HG02840 (cell line): ENCODE results near the gene SPTA1.
"Not testable (repeated sequence)": the region's sequence is repeated elsewhere in the genome, so short reads cannot be mapped to it uniquely, and the experiment has no call there.

ENCODE experiments used
- ATAC-seq: cut with Tn5 transposase; IDR thresholded peaks from one replicate; pipeline ENCODE4 v1.9.1; 2021; ENCODE audit warnings: mild to moderate bottlenecking, moderate library complexity, moderate number of reproducible peaks; ENCODE audit not compliant: unreplicated experiment, low FRiP score

Gene SPTA1

DNA sequence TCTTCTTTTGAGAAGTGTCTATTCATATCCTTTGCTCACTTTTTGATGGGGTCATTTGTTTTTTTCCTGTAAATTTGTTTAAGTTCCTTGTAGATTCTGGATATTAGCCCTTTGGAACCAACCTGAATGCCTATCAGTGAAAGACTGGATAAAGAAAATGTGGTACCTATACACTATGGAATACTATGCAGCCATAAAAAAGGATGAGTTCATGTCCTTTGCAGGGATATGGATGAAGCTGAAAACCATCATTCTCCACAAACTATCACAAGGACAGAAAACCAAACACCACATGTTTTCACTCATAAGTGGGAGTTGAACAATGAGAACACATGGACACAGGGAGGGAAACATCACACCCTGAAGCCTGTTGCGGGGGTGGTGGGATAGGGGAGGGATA, 1.8 kb upstream of the SPTA1 start:
- ATAC-seq: not testable (repeated sequence)

DNA sequence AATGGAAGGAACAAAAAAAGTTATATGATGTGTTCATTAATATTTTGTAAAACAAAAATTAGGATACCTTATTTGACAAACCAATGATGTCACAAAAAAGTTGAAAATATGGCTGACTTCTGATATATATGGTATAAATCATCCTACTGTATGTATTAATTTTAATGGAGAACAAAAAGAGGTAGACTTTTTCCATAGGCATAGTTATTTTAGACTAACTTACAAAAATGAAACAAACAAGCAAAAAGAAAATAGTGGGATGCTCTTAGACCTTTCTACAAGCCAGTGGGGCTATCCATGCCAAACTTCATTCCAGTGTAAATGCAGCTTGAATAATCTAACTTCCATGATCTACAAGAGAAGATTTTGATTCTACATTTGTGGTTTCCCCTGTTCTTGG, 522 bp upstream of the SPTA1 start:
- ATAC-seq: no peak

DNA sequence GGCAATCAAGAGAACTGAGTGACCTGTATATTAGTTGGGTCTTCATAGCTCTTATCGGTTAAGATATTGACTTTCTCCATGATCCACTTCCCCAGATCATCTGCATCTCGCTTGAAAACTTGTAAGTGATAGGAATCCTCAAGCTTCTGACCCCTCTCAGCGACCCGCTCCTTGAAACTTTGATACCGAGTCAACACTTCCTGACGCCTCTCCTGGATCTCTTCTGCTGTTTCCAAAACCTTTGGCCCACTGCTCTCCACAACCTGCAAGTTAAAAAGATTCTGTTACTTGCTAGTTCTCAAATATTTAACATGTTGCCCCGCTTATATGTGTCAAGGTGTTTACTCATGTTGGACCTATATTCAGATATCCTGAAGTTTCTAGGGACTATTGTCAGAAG, 1.4 kb downstream of the SPTA1 start:
- ATAC-seq: no peak

DNA sequence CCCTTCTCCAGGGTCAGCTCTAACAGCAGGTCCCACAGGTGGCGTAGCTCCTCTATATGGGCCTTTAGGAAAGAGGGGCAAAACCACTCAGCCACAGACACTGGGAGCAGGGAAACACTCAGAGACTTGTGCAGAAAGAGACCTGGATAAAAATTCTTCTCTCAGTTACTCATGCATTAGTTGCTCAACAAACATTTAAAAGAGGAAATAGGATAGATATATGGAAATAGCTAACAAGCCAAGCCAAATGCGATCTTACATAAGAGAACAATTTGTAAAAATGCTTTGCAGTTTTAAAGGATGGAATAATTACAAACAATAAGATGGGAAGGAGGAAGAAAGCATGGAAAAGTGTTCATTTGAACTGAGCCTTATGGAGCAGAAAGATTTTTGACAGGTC, 4.9 kb downstream of the SPTA1 start:
- no peak for ATAC-seq

DNA sequence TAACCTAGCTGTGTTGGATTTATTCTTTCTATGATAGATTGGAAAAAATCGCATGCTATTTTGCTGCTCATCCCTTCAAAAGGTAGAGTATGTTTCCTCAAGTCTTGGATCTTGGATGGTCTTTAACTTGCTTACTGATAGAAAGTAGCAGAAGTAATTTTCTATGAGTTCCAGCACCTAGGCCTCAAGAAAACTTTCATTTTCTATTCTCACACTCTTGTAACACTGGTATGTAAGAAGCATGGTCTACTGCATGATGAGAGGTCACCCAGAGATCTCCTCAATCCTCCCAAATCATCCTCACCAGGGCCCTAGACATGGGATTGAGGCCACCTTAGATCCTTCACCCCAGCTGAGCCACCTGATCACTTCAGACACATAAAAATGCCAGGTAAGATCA, 7.2 kb downstream of the SPTA1 start:
- no peak for ATAC-seq

DNA sequence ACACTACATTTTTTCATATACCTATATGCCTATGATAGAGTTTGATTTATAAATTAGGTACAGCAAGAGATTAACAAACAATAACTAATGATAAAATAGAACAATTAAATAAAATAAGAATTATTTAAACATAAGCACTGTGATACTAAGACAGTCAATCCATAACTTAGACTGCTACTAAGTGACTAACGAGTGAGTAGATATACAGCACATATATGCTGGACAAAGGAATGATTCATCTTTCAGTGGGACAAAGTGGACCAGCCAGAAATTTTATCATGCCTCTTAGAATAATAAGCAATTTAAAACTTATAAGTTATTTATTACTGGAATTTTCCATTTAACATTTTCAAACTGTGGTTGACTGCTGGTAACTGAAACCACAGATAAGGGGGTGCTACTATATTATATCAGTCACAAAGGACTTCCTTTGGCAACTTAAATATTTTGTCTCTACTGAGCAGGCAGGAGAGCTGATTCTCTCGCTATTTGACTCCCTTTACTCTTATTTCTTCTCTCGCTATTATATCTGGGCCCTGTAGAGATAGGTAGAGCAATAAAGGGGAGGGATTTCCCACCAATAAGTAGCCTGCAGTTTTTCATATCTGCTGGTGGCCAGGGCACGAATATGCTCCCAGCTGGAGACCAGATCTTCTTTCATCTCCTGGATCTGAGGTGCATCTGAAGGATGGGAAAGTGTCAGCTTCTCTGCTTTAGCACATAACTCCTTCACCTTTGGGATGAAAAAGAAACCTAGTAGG, 10.8 kb downstream of the SPTA1 start:
- ATAC-seq: no peak

DNA sequence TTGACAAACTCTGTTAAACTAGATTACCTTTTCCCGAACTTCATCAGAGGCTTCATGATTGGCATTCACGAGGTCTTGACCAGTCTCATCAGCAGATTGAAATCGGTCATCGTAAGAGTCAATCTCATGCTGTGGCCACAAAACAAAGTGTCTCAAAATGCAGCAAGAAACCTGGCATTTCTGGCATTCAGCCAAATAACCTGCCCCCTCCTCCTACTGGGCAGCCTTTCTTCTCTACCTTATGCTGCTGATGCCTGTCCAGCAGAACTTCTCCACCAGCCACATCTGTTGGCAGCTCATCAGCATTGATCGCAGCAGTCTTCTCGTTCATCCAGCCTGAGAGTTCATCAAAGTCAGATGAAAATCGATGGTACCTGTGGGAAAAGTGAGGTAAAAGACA, 12.2 kb downstream of the SPTA1 start:
- no peak for ATAC-seq

DNA sequence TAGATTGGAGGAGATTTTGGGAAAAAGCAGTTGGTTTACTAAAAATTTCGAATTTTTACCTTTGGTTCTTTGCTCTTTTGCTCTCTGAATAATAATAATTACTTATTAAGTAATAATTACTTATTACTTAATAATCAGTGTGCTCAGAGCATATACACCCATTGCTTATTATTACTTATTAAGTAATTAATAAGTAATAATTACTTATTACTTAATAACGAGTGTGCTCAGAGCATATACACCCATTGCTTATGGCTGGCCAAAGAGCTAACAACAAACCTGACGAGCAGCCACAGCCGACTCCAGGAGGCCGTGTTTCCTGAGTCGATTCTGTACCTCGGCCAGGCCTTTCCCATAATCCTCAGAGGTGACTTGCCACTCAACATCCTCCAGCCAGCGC, 20.5 kb downstream of the SPTA1 start:
- ATAC-seq: no peak

DNA sequence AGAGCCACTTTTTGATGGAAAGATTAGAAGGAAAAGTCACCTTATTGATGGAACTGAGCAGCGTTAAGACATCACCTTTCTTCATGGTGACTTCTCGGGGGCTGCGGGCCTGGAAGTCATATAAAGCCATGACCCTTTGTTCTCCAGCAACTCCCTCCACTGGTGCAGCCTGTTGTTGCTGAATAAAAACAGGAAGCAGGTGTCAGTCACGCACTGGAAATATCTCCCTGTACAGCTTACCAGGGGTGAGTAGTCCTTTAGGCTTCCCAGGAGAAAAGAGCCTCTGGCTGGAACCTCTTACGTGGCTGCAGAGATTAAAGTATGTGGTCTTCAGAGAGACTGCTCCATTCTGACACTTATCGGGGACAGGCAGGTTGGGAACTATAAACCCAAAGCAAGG, 31.9 kb downstream of the SPTA1 start:
- no peak for ATAC-seq

DNA sequence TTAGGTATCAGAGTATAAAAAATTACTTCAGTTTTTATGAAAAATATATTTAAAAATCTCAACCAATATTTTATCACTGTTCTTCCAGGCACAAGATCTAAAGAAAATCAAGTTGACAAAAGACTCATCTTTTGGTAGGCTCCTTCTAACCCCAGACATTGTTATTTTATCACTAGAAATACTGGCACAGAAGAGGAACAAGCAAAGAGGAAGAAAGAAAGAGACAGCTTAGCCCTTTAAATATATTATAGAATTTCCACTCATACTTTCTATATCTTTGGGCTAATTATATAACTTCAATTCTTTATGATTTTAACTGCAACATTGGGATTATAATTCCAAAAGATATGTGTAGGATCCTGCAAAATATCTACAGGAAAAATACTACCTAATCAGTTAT, 32.4 kb downstream of the SPTA1 start:
- no peak for ATAC-seq

DNA sequence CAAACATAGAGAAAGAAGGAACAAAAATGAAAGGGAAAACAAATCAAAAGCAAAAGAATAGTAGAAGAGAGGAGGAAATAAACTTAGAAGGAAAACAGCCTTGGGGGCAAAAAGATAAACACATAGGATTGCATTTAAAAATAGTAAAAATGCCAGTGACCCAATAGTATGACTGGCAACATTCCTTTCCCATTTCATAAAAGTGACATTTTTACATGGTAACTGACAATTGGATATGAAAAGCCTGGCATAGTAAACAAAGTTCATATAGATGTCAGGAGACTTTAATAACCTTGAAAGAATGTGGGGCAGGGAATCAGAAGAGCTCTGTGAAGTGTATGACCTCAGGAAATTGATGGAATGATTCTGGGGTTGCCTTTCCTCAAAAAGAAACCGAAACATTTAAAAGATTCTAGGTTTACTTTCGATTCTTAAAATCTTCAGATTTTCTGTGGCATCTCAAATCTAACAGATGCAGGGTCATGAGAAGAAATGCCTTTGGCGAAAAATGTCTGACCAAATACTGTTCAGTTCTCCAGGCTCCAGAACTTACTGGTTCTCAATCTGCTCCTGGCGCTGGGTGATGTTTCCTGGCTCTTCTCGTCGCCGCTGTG, 33.7 kb downstream of the SPTA1 start:
- no peak for ATAC-seq

DNA sequence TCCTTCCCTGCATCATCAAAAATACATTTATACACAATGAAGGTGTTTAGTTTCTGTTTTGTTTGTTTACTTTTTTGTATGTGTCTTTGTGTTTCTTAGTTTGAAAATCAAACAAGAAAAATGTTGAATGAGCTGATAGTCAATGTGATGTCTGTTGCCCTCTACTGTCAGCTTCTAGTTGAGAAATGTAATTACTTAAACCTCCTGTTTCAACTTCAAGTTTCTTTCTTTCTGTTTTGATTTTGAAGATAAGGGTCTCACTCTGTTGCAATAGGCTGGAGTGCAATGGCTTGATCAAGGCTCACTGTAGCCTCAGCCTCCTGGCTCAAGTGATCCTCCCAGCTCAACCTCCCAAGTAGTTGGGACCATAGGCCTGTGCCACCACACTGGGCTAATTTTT, 37.5 kb downstream of the SPTA1 start:
- ATAC-seq: no peak

DNA sequence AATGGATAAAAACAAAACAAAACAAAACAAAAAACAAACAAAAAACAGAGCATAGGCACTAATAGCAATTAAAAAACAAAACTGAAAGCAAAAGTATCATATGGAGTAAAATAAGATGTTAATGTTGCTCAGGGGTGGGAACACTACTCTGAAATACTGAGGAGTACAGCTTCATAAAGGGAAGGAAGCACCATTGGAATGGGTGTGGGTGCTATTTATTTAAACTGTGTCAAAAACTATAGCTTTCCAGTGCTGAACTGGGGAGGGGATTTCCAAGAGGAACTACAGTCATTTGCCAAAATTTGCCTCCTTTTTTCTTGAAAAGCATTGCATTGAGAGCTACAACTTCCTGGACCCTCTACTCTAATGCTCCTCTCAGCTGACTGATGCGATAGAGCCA, 40.0 kb downstream of the SPTA1 start:
- no peak for ATAC-seq

DNA sequence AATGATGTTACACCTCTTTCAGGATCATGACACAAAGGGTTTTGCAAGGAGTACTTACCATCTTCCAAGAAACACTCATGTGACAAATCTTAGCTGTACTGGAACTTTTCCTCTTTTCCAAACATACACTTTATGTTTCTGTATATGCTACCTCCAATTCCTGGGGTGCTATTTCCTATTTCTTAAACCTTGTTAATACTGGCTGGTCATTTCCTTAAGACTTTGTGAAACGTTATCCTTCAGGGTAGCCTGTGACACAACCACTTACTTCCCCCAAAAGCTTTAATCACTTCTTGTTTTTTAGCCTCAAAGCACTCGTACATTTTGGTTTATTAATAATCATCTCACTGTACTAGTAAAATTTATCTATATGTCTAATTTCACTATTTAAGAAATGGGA, 42.1 kb downstream of the SPTA1 start:
- ATAC-seq: no peak

DNA sequence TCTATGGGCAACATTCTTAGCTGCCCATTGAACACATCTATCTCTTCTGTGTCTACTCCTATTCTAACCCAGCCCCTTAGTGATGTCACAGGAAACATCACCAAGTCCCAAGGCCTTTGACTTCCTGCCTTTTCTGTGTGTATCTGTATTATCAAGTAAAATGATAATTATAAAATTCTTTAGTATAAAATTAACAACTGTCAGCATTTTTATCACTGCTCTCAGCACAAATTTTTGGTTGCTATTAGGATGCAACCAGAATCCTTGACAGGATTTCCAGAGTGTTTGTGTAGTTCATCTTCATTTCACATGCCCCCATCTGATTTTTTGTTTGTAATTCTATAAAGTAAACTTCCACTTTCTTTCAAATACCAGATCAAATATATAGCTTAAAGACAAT, 47.6 kb downstream of the SPTA1 start:
- ATAC-seq: no peak

DNA sequence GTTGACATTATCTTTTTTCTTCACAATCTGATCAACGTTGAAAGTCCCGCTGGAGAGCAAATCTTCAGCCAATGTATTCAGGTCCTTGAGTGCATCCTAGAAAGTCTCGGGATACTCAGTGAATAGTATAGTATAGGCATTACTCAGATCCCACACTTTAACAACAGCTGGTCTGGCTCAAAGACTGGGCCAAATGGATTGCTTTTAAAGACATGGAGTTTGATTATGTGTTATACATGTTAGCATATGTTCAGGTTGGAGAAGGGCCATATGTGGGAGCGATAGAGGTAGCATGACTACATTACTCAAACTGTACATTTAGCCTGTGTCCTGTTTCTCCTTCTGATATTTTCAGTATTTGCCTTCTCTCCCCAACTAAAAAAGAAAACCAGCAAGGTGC, 48.4 kb downstream of the SPTA1 start:
- ATAC-seq: no peak

DNA sequence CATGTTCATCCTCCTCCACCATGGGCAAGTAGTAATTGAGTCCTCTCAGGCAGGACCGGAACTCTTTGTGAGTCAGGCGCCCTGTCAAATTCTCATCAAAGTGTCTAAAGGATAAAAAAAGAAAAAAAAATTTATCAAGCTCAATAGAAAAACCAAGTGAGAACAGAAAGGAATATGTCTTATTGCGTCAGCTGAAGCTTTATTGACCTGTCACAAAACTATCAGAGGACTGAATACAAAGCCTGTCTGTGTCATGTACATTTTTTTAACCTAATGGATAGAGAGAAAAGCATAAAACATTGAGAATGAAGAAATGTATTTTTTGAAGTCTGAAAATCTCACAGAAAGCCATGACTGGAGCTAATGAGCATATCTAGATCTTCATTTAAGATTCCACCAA, 72.8 kb downstream of the SPTA1 start:
- ATAC-seq: no peak

DNA sequence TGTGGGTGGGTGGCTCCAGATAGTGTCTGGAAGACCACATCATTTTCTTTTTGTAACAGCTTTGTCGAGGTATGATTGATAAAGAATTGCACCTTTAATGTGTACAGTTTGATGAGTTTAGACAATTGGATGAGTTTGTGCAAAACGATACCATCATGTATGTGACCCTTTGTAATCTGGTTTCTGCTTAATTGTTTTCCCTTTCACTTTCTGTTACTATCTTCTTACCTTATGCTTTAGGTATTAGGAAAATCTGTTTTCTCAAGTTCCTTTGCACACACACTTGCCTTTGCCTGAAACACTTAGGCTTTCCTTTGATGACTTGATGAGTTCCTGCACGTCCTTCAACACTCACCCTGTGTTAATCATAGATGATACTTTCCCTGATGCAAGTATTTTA, 74.6 kb downstream of the SPTA1 start:
- no peak for ATAC-seq

DNA sequence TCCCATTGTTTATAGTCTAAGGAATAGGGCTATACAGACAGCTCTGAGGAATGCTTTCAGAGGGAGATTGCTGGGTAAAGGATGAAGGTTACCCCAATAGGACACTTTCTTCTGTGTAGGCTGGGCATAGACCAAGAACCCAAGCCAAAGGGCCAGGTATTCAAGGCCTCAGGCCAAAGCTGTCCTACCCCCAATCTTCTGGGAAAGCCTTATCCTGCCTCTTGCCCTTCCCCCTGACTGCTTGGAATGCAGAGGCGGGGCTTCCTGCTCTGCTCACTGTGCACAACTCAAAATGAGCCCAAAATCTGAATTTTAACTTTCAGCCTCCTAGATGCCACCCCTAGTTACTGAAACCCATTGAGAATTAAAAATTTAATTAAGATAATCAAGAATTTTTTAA, 79.2 kb downstream of the SPTA1 start:
- ATAC-seq: no peak

DNA sequence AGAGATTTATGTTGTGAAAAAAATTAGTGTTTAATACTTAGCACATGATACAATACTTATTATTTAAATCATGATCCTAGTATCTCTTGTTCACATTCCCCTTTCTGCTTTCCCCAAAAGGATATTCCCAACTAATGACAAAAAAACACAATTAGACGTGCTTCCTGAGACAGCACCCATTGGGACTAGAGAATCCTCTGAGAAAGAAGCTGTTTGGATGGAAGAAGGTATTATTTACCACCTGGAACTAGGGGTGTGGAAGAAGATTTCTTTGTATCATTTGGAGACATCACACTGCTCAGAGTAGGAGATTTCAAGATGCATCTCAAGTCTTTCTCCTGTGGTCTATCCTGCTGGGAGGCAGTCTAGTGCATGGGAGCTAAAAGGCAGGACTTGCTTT, 81.5 kb downstream of the SPTA1 start, which contains the start of gene OR10Z1:
Gene OR10Z1, plus strand, starts transcription at position 301 of the 400 bp plus-strand sequence. CDS start 1,171 bp downstream, outside the sequence.
- no peak for ATAC-seq

DNA sequence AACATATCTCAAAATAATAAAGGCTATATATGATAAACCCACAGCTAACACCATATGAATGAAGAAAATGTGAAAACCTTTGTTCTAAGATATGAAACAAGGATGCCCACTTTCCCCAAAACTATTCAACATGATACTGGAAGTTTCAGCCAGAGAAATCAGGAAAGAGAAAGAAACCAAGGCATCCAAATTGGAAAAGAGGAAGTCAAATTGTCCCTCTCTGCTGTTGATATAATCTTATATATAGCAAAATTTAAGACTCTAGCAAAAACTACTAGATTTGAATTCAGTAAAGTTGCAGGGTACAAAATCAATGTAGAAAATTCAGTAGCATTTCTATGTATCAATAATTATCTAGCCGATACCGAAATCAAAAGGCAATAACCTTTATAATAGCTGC, 85.8 kb downstream of the SPTA1 start:
- ATAC-seq: no peak

DNA sequence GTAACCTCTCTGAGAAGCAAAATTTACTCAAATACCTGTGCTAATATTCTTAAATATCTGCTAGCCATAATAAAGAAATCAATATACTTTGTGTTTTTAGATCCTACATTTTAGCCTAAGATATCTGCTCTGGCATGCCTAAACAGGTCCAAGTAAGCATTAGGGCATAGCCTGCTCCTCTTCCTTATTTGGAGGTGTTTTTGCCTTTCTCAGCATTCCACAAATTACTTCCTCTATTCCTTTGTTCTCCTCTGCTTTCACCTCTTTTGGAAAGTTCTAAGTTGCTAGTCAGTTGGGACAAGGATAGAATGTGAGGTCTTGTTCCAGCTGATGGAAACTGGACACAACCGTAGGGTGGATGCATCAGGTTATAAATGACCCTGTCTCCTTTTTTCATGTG, 99.6 kb downstream of the SPTA1 start:
- no peak for ATAC-seq
